GM19324 (cell line): ENCODE data around the gene KRTAP20-2.

Experiments used
- ATAC-seq: cut with Tn5 transposase; IDR thresholded peaks from one replicate; pipeline ENCODE4 v1.9.1; 2021; ENCODE audit warnings: mild to moderate bottlenecking, moderate library complexity; ENCODE audit not compliant: unreplicated experiment, low FRiP score

The KRTAP20-2 gene

DNA sequence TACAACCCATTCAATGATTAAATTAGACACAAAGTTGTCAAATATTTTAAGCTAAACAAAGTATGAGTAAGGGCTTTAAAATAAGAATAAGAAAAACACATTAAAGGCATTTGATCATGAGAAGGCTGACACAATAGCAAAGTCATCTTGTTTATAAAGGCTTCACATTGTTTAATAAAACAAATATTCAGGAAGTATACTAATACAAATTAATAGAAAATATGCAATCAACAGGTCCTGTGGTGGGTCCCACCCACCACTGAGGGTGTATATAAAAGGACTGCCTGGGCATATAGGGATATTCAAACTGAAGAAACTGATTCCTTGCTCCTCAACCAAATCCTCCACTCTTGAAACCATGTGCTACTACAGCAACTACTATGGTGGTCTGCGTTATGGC lies at the start of gene KRTAP20-2:
Gene KRTAP20-2, plus strand, starts transcription at position 301 of the 400 bp plus-strand sequence. Its CDS starts 58 bp downstream, at position 359.
- no peak for ATAC-seq

DNA sequence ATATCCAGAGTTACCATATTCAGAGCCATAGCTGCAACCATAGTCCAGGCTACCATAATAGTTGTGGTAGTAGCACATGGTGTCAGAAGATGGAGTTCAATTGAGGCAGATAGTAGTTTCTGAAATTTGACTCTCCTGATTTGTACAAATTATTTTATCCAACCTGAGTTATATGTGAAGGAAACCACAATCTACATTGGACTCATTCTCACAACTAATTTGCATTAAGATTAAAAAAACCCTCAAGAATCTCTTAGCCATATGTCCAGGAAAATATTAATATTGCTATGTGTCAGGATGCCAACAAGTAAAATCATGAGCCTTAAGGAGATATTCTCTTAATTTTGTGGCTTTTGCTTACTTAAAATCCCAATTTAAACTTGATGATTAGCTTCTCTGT lies 44.7 kb upstream of the KRTAP20-2 start, which contains the start of gene KRTAP22-2:
Gene KRTAP22-2, minus strand, starts transcription at position 101 of the 400 bp plus-strand sequence.
- ATAC-seq: no peak

DNA sequence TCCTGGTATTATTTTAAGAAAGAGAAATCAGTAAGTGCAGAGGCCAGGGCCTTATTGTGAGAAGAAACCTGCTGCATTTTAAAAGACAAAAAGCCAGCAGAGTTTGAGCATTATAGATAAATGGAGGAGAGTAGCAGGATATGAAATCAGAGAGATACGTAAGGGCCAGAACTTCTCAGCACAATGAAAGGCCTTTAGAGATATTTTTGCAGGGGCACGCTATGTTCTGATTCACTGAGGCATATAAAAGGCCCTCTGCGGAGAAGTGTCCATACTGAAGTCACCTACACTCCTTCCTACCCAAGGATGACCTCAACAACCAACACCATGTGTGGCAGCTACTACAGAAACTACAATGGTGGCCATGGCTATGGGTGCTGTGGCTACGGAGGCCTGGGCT lies 42.9 kb upstream of the KRTAP20-2 start, which contains the start of gene KRTAP6-3:
Gene KRTAP6-3, plus strand, starts transcription at position 301 of the 400 bp plus-strand sequence. Its CDS starts 6 bp downstream, at position 307.
- no peak for ATAC-seq

DNA sequence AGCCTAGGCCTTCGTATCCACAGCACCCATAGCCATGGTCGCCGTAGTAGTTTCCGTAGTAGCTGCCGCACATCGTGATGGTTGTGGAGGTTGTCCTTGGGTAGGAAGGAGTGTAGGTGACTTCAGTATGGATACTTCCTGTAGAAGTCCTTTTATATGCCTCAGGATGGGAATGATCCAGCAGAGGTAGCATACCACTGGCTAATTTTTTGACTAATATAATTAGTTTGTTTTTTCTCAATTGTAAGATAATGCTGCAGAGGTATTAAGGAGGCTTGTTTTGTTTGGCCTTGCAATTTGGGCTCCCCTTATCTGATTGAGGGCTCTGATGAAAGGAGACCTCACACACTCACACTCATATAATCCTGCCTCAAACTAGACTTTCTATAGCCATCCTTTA lies 36.2 kb upstream of the KRTAP20-2 start, which contains the start of gene KRTAP6-2:
Gene KRTAP6-2, minus strand, starts transcription at position 101 of the 400 bp plus-strand sequence. Its CDS starts 28 bp downstream, at position 73.
- no peak for ATAC-seq

DNA sequence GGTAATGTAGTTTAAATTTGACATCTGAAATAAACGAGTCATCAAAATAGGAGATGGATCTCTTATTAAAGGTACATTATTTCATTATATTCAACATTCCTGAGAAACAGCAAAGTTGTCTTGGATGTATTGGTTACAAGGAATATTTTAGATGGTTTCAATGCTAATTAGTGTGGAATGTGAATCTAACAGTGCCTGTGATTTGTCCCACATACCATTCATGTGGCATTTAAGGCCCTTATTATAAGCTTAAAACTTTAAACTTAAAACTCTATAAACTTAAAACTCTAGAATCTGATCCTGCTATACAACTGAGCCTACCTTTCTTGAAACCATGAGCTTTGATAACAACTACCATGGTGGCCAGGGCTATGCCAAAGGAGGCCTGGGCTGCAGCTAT lies 34.2 kb upstream of the KRTAP20-2 start, which contains the start of gene KRTAP22-1:
Gene KRTAP22-1, plus strand, starts transcription at position 301 of the 400 bp plus-strand sequence.
- no peak for ATAC-seq

DNA sequence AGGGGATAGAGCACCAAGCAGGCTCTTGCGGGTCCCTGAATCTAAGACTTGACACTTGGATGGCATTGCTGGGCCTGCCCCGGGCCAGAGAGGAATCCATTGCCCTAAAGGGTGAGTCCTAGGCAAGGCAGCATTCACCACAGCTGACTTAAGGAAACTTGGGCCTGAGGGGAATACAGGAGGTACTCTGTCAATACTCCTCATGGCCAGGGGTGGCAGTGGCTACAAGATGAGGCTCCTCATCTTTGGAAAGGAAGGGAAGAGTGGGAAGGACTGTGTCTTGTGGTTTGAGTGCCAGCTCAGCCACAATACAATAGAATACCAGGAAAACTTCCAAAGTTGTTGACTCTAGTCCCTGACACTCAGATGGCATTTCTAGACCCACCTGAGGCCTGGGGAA lies 29.0 kb upstream of the KRTAP20-2 start:
- no peak for ATAC-seq

DNA sequence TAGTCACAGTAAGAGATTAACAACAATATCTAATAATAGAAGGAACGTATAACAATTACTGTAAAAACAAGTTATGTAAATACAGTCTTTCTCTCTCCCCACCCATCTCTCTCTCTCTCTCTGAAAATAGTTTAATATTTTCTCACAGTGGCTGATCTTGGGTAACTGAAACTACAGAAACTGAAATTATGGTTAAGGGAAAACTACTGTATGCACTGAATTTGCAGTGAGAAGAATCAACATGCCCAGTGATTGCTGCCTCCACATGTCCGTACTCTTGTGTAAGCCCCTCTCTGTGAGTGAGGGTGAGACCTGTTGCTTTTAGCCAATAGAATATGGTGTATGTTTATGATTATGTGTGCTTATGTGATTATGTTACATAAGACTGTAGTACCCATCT lies 22.9 kb upstream of the KRTAP20-2 start:
- ATAC-seq: no peak

DNA sequence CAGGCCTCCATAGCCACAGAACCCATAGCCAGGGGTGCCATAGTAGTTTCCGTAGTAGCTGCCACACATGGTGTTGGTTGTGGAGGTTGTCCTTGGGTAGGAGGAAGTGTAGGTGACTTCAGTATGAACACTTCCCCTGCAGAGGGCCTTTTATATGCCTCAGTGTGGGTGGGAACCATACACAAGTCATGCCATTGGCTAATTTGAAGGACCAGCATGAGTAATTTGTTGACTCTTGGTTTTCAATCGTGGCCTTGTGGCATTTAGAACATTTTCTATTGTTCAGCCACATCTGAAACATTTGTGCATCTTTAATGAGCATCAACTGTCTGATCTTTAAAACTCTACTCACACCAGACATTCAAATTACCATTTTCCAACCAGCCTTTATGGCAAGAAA lies 21.2 kb upstream of the KRTAP20-2 start, which contains the start of gene KRTAP6-1:
Gene KRTAP6-1, minus strand, starts transcription at position 95 of the 400 bp plus-strand sequence. Its CDS starts 26 bp downstream, at position 69.
- ATAC-seq: no peak

DNA sequence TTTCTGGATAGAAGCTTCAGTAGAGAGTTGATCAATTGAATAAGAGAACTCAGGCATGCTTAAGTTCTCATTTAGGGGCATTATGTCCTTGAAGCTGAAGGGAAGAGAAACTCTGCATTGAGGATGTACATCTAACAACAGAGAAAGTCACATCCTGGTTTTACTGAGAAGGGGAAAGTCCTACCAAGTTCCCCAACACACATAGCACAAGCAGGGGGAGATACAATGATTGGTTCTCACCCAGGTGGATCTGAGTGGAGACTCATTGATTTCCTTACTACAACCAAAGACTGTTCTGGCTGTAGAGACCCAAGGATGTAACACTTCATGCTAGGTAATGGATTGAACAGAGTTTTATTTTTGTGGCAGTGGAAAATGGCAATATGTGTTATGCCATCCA lies 19.8 kb upstream of the KRTAP20-2 start:
- ATAC-seq: no peak

DNA sequence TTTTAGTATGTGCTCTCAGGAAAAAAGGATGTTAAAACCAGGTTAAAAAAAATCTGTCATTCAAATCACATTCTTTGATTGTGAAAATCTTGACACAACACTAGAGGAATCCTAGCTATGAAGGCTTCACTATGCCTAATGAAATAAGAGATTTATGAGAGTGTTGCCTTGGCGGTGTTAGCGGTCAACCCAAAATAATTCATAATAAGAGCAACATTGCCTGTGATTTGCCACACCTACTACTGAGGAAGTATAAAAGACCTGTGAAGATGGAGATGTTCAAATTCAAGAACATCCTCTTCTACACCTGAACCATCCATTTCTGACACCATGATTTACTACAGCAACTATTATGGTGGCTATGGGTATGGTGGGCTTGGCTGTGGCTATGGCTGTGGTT lies 18.9 kb upstream of the KRTAP20-2 start, which contains the start of gene KRTAP20-1:
Gene KRTAP20-1, plus strand, starts transcription at position 301 of the 400 bp plus-strand sequence. Its CDS starts 30 bp downstream, at position 331.
- no peak for ATAC-seq

DNA sequence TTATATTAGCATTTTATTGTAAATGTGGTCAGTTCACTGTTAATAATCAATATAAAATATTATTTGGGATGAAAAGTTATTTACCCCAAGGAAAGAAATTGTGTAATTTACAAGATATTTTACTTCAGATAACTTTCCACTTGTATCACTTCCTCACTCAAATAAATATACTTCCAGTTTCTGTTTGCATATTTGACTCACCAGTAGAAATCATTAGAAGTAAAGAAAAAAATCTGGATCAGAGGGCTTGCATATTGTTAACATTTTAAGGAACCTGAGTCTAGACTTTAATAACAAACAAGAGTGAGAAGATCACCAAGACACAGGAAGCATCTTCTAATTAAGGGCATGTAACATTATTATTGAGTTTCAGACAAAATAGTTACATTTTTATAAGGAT lies 14.9 kb upstream of the KRTAP20-2 start:
- ATAC-seq: no peak

DNA sequence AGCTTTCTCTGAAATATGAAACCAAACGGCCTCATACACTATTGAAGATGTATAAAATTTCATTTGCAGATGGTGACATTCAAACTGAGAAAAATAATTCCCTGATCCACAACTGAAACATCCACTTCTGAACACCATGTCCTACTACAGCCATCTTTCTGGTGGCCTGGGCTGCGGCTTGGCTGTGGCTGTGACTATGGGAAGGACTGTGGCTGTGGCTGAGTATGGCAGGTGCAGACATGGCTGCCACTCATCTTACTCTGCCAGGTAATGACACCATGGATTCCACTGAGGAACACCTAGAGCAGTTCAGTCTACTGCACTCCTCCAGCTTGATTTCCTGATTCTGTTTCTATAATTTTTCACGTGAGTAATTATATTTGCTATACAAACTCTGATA lies 14.5 kb upstream of the KRTAP20-2 start, which contains the start of gene KRTAP20-4:
Gene KRTAP20-4, plus strand, starts transcription at position 106 of the 400 bp plus-strand sequence.
- no peak for ATAC-seq

DNA sequence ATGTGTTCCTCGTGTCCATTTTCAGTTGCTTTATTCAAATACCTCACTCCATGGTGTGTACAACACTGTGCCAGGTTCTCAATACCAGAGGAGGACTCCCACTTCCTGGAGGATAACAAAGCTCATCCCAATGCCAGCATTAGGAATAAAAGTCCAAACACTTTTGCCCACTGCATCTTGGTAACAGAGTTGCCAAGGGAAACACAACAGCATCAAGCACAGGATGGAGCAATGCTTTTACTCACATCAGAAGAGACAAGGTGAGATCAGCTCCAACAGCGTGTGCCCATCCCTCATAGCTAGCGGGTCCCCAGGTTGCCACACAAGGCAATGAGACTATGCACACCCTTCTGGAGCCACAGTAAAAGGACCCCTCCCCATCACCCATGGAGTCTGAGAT lies 11.6 kb upstream of the KRTAP20-2 start:
- ATAC-seq: no peak

DNA sequence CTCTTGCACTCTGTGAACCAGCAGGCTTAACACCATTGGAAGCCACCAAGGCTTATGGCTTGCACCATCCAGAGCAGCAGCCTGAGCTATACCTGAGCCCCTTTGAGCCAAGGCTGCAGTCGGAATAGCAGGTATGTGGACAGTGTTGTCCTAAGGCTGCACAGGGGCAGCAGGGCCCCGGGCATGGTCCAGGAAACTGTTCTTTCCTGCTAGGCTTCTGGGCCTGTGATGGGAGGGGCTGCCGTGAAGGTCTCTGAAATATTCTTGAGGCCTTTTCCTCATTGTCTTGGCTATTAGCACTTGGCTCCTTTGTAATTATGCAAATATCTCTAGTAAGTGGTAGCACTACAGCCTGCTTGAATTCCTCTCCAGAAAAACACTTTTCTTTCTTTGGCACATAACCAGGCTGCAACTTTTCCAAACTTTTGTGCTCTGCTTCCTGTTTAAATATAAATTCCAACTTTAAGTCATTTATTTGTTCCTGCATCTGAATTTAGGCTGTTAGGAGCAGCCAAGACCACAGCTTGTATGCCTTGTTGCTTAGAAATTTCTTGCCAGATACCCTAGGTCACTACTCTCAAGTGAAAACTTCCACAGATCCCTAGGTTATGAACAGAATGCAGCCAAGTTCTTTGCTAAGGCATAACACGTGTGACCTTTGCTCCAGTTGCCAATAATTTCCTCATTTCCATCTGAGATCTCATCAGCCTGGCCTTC lies 9.4 kb upstream of the KRTAP20-2 start:
- ATAC-seq: no peak

DNA sequence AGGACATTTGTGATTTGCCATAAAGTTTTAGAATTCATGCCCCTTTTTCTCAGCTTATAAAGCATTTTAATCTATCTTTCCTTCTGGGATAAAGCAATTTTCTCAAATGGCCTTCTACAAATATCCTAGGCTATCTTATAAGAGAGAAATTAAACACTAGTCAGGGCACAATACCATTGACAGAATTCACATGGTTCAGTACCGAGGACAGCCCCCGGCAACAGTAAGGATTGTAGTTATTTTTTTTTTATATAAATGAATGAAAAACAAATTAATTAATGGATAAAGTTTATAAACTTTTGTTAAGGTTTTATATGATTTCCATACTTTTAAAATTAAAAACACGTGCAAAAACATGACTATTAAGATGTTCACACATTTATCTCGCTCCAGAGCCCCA lies 6.9 kb upstream of the KRTAP20-2 start:
- no peak for ATAC-seq

DNA sequence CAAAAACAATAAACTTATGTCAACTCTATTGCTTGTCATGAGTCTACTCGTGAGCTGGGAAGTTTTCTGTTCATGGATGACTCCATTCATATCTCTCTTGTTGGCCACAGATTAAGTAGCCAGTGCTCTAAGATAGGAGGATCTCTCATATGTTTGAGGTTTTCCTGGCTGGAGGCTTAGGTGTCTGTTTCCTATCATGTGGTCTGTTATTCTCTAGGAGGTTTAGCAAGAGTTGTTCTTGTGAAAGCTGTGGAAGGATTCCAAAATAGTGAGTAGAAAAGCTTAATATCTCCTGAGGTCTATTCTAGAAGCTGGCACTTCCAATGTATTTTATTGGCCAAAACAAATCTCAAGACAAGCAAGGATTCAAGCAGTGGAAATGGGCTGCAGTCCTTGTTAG lies 5.8 kb upstream of the KRTAP20-2 start:
- no peak for ATAC-seq

DNA sequence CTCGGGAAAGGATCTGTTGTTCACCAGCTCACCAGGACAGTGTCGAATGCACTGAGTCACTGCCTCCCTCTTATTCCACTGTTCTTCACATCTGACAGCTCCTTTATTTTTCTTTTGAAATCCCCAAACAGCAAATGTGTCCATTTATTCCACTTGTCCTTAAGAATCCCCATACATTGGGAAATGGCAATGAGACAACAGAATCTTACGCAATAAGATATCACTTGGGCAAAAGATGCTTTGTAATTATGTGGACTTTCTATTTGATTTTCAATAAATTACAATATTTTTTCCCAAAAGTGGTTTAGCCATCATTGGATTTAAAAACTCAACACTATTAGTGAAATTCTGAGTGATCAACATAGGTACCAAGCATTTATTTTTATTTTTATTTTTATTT lies 3.7 kb downstream of the KRTAP20-2 start:
- ATAC-seq: no peak

DNA sequence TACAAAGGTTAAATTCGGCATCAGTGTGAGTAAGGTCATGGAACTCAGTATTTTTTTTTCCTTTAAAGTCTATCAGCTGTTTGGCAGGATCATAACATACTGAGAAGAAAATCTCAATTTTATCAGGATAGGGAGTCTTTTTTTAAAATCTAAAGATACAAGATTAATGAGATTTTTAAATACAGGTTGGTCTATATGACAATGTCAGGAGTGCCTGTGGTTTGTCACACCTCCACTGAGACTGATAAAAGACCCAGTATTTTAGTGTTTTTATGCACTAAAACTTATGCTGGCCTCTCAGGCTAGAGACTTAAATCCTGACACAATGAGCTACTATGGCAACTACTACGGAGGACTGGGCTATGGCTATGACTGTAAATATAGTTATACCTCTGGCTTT lies 7.6 kb downstream of the KRTAP20-2 start, which contains the start of gene KRTAP20-3:
Gene KRTAP20-3, plus strand, starts transcription at position 301 of the 400 bp plus-strand sequence.
- ATAC-seq: no peak

DNA sequence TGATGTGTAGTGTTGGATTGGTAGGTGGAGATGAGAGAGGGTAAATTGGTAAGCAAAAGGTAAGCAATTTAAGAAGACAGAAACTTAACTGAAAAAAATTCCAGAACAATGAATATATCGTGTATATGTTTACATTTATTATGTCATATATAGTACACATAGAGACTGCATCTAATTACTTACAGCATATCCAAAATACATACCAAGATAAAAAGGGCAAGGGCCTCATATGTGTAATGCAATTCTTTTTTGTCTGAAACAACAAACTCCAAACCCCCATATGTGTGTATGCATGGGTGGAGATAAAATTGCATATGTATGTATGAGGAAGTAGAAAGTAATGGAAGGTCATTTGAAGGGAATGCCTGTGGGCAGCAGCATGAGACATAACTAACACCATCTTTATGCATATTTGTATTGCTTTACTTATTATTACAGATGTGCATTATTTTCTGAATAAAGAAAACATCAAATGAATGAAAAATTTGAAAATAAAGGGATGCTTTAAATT lies 12.0 kb downstream of the KRTAP20-2 start:
- ATAC-seq: no peak

DNA sequence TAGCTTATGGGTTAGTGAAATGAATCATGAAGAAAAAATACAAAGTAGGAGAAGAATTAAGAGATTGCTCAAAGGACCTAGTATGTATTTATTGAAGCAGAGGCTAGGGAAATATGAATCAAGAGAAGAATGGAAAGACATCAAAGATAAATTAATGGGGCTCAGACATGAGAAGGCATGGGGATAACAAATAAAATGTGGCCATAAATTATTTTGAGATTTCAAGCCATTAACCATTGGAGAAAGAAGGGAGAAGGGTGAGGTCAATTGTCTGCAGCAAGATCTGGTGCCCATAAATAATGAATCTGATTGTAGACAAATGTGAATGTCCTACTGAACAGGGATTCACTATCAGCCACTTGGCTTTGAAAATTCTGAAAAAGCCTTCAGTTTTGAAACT lies 17.9 kb downstream of the KRTAP20-2 start:
- ATAC-seq: no peak

DNA sequence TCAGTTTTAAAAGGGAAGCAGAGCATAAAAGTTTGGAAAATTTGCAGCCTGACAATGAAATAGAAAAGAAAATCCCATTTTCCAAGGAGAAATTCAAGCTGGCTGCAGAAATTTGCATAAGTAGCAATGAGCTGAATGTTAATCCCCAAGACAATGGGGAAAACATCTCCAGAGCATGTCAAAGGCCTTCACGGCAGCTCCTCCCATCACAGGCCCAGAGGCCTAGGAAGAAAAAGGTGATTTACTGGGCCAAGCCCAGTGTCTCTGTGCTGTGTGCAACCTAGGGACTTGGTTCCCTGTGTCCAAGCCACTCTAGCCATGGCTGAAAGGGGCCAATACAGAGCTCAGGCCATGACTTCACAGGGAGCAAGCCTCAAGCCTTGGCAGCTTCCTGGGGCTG lies 33.8 kb downstream of the KRTAP20-2 start:
- ATAC-seq: no peak
